SK-N-SH (cell line): ENCODE results near the gene PRKCA.

Experiments
- CTCF ChIP-seq: fragments of 200-600 bp; sonication (generic); IDR thresholded peaks from 2 replicates; pipeline ENCODE4 v1.6.1; 2017; ENCODE audit warnings: antibody characterized with exemption, mild to moderate bottlenecking, moderate library complexity
- EP300 ChIP-seq, 2 experiments: IDR thresholded peaks; 2 replicates each; pipeline versions ENCODE4 v1.4.0 to v1.6.1; 2012; ENCODE audit warnings: borderline replicate concordance in 1 of 2, low read depth in 1 of 2, low read length in 1 of 2
- POLR2AphosphoS5 ChIP-seq: IDR thresholded peaks from 2 replicates; pipeline ENCODE4 v1.6.1; 2012; ENCODE audit warnings: low read depth, low read length
- SMC3 ChIP-seq: IDR thresholded peaks from 2 replicates; pipeline ENCODE4 v1.6.1; 2012; ENCODE audit warnings: low read depth, low read length, improper control_type of control experiment

GRCh38 chr17:66525338-66525737, 222.9 kb downstream of the PRKCA start:
- TF ChIP-seq POLR2AphosphoS5, result no peak
- TF ChIP-seq EP300 (IDR thresholded peaks at IDR 0.05; ENCODE audit: borderline replicate concordance in 1 of 2, low read depth in 1 of 2, low read length in 1 of 2), result no peak
- TF ChIP-seq CTCF, result no peak
- TF ChIP-seq SMC3, result no peak
